Activated CD8-positive, alpha-beta memory T cell treated with anti-CD3 and anti-CD28 coated beads, Interleukin-2, amount 50 U/mL, for 1 hour (primary cell): ENCODE results near the gene IFT43.

Source experiments
- DNase-seq: peaks from one replicate; pipeline ENCODE4 v3.0.0-alpha.2; 2020; ENCODE audit errors: extremely low read depth

Gene IFT43

DNA sequence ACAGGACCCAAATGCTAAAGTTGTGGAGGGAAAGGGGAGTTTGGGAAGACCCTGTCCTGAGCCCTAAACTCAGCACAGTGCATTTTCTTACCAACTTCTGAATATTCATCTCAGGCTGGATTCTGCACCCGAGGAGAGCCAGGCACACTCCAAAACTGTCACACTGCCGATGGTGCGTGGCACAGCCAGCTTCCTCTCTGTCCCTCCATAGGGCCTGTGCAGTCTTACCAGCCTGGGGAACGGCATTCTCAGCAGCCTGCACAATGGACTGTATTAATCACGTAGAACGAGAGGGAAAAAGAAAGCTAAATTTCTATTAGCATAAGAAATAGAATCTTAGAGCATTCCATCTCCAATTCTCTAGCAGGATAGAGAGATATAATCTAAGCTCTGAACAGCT lies 94.9 kb downstream of the IFT43 start:
- DNase-seq: no peak

- no peak for DNase-seq
Observed at GRCh38 chr14:76081642-76082041, 96.1 kb downstream of the IFT43 start.

- no peak for DNase-seq
Observed at GRCh38 chr14:76083796-76084765, 98.5 kb downstream of the IFT43 start.

DNA sequence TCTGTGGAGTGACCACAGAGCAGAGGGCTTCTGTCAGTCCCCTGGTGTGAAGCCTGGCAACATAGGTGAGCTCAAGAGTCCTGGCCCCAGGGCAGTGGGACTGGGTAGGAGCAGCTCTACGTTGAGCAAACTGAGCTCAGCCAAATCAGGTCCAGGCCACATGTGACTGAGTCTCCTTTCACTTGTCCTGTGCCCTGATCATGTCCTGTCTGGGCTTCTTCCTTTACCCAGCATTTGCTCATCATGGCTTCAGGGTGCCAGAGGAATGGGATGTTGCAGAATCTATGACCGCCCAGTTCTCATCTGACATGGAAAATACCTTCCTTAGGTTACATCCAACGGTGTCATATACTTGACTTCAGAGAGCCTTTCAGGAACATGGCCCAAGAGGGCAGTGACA lies 99.8 kb downstream of the IFT43 start:
- DNase-seq: no peak

DNA sequence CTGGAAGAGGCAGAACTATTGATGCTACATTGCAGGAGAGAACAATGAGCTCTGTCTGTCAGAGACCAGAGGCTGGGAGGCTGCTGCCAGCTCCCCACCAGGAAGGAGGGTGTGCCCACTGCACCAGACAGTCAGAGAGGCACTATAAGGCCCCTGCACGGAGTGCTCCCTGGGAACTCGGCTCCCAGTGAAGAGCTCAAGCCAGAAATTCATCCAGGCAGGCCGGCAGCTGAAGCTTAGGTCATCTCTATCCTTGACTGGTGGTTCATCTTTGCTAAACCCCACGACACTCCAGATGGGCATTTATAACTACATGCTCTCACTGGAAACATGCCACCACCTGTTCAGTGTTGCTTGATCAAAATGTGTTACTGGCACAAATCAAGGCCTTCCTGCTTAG lies 101.1 kb downstream of the IFT43 start:
- no peak for DNase-seq

DNA sequence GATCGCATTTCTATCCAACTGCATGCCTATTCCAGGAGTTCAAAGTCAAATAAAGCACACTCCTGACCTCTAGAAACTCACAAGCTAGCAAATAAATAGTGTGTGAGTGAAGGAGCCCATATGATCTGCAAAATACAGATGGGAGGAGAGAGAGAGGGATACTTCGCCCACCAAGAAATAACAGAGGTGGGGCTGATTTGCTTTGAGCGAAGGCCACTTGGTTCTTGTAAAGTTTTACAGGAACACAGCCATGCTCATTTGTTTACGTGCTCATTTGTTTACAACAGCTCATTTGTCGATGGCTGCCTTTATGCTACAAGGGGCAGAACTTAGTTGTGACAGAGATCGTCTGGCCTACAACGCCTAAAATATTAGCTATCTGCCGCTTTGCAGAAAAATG lies 102.8 kb downstream of the IFT43 start:
- DNase-seq: no peak

DNA sequence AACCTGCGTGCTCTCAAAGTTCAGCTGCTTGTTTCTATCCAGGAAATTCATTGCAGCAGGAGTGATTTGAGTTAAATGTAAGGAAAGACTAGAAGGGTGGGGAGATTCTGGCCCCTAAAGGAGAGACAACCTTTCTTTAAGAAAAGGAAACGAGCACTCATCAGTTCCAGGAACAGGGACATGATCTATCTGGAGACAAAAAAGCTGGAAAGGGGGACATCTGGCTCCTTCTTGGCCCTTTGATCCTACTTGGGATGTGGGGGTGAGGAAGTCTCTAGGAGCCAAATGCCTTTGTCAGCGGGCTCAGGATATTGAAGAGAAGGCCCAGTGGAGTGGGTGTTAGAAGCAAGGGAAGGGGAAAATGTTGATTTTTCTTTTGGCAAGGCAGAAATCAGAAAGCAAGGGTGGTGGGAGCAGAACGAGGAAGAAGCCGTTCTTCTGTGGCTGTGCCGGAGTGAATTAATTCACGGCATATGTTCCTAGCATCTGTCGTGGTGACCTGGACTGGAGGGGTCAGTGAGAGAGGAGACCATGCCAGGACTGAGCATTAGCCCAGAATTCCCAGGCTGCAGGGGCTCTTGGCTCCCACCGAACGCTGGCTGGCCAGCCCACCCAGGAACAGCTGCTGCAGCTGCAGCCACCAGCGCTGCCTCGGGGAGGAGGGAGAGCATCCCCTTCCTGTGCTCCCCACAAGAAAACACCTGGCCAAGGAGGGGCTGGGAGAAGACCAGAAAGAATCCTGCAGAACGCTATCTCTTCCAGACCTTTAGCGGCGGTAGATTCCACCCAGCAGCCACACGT lies 103.4 kb downstream of the IFT43 start:
- DNase-seq: no peak

GRCh38 chr14:76089575-76089974 lies 104.0 kb downstream of the IFT43 start:
- DNase-seq: no peak

GRCh38 chr14:76090616-76091391 lies 105.2 kb downstream of the IFT43 start:
- no peak for DNase-seq

DNA sequence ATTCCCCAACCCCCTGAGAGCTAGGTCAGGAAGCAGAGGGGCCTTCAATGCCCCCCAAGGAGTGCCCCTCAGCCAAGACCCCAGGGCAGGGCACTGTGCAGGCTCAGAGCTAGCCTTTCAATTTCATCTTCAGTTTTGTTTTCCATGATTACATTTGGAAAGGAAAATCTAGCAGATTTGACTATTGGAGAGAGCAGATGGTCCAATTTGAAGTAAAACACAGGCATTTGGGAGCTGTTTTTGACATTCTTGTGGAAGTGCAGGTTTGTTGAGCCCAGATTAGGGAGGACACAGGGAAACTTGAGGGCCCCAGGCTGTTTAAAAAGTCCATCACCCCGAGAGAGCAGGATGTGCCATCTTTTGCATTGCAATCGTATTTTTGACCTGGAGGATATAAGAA lies 107.5 kb downstream of the IFT43 start:
- no peak for DNase-seq

DNA sequence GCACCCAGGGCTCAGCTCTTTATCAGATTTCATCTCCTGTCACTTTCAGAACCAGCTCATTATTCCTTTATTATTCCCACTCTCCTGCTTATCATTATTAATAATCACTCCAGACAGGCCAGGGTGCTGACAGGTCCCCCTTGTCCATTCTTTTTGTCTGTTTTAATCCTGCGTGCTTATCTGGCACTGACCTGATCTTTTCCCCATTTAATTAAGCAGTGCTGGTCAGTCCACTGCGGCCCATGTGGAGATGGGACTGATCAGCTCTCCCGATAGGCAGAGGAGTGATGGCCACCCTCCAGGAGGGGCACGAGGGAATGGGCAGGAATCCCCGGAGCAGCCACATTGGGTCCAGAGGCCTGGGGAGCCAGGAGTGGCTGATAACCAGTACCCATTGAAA lies 110.7 kb downstream of the IFT43 start:
- no peak for DNase-seq

DNA sequence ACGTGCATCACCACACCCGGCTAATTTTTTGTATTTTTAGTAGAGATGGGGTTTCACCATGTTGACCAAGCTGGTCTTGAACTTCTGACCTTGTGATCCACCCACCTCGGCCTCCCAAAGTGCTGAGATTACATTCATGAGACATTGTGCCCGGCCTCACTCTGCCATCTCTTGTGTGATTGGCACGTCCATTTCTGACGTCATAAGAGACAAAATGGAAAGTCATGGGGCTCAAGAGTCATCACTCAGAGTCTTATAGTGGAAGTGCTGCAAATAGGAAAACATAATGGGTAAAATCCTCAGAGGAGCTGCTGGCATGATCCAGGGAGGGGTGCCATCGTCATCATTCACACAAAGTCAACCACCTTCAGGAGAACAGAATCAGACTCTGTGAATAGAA lies 112.0 kb downstream of the IFT43 start:
- no peak for DNase-seq

DNA sequence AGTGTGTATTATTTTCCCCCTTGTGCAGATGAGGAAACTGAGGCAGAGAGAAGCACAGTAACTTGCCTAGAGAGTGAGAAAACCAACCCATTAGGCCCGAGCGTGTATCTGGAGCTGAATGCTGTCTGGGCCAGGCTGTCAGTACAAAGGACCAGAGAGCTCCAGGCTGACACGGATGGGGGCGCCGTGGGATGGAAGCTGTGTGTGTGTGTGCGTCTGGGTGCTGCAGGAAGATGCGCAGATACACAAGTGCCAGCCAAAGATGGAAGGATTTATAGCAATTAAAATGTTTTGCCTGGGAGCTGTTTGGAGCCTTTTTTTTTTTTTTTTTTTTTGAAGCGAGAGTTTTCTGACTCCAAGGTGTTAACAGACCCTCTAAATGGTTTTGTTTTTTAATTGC lies 112.5 kb downstream of the IFT43 start:
- DNase-seq: no peak

DNA sequence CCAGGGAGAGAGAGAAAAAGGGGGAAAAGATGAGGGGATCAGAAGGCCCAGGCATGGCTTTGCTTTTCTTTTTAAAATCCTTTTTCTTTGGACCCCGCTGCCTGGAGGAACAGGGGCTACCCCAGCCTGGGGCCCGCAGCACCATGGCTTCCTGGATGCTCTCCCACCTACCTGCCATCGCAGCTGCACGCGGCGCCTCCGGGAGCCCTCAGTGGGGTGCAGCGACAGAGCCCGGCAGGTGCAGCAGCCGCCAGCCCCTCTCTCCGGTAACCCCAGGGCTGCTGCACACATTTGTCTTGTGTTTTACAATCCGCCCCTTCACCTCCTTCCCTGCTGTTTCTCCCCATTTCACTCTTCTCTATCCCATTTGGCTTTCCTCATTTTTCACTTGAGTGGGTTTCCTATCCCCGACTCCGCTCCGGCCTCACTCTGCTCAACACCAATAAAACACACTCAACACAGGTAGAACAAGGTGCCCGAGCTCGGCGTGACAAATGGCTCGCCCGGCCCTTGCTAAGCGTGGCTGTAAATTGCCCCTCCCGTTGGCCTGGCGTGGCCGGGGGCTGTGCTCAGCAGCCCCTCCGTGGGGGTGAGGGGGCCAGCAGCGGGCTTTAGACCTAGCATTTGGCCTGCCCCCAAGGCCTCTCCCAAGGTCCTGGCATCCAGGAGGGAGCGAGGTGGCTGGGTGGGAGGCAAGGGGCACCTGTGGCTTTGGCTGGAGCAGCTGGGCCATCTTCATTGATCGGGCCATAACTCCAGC lies 113.5 kb downstream of the IFT43 start:
- no peak for DNase-seq

DNA sequence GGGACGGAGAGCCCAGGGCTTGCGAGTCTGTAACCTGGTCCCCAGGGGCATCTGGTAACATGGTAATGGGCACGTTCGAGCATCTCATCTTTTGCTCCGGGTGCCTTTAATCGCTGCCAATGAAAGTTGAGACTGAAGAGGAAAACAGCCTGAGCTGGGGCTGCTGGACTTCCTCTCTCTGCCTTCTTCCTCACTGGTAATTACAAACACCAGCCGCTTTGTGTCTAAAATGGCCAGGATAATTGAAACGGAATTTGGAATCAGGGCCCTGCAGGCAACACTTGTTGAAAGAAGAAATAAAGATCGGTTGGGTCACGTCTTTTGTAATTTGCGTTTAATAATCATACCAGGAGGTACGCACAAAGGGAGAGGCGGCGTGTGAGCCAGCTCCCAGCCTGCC lies 114.7 kb downstream of the IFT43 start:
- DNase-seq: no peak

DNA sequence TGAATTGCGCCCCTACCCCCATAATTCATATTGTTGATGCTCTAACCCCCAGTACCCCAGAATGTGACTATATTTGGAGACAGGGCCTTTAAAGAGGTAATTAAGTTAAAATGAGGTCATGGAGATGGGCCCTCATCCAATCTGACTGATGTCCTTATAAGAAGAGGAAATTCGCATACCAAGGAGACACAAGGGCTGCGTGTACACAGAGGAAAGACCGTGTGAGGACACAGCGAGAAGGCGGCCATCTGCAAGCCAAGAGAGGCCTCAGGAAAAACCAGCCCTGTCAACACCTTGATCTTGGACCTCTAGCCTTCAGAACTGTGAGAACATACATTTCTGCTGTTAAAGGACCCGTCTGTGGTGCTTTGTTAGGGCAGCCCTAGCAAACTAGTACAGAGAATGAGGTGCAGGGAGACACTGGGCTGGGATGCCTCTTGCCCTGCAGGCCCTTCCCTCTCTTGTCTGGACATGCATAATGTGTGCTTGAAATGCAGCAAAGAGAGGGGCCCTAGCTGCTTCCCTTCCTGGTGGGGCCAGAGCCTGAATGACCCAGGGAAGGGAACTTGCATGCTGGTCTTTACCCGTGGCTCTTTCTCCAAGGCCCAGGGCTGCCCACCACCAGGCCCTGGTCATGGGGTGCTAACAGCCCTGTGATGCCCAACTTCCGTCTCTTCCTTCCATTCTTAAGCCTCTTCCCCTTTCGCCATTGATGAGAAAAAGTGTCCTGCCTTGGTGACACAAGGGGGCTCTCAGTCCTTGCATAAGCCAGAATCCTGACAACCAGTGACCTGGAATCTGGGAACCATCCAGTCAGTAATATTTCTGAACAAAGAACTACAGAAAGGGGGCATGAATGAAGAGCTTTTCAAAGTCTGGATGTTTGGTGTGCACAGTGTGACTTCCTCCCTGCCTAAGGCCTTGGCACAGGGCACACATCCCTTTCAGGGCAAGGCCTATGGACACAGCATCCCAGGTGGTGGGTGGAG lies 116.1 kb downstream of the IFT43 start:
- DNase-seq: no peak

DNA sequence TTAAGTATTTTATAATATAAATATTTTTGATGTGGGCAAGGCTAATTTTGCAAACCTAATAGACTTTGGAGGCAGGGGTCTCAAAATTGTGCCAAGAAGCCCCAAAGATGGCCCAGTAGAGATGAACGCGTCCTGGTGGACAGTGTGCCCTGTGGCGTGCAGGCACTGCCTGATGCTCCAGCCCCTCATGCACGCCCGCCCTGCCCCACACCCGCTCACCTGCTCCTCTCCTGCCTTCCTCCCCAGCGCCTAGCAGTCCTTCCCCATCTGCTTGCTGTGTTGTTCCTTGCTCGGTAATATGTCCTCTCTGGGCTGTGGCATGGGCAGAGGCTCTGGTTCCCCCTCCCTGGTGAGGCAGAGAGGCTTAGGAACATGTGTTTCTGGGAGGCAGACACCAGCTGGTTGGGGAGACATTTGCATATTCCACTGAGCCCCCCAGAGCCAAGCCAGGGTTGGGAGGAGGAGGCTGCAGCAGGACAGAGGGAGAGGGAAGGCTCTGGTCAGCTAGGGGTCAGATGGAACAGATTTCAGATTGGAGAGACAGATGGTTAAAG lies 119.3 kb downstream of the IFT43 start:
- no peak for DNase-seq

GRCh38 chr14:76106188-76106587 lies 120.6 kb downstream of the IFT43 start:
- no peak for DNase-seq

DNA sequence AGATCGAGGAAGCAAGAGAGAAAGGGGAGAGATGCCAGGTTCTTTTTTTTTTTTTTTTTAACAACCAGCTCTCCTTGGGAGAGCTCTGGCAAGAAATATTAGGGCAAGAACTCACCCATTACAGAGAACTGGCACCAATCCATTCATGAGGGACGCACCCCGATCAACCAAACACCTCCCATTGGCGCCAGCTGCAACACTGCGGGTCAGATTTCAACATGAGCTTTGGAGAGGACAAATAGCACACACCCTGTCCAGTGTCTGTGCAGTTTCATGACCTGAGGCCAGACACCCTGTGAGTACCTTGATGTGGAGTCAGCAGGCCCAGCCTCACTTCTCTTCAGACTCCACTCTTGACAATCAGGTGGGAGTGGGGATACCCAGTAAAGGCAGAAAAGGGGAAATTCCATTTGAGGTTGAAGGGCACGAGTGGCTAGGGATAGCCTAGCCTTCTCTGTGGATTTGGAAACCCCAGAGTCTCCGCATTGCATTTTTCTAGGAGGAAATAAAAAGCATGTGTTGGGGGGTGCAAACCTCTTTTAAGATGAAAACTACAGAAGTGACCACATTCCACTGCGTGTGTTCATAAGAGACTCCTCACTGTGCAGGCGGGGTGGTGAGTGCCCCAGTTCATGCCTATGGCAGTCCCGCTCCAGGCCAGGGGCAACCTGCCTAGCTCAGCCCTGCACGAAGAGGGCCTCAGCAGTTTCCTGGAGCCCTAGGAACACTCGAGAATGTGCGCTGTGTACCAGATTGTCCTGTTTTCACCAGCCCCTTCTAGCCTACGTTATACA lies 123.7 kb downstream of the IFT43 start:
- DNase-seq: no peak
